HT1080 (cell line): ENCODE measurements around the gene MRPL55. TPM values are rescaled to one million over a fixed set of nuclear protein-coding genes. Genes with fewer than 3 reads are reported as not detected.

ENCODE experiments used
- DNase-seq: peaks from one replicate; pipeline ENCODE4 v3.0.0-alpha.2; 2015; ENCODE audit warnings: low read depth
- small RNA-seq: library from RNA; depleted of rRNA; stranded (forward); fragments of <200 nt; gene quantifications from one replicate; pipeline ENCODE3, GENCODE V24; 2014
- total RNA-seq: library from RNA; depleted of rRNA; stranded (reverse); fragments of >200 nt; shearing (Covaris generic); gene quantifications from 2 replicates; pipeline ENCODE4 v1.2.3, GENCODE V29; 2014; rRNA removed

MRPL55 gene
- total RNA-seq, 1 experiment from 2014 or later = 53.8 TPM

DNA sequence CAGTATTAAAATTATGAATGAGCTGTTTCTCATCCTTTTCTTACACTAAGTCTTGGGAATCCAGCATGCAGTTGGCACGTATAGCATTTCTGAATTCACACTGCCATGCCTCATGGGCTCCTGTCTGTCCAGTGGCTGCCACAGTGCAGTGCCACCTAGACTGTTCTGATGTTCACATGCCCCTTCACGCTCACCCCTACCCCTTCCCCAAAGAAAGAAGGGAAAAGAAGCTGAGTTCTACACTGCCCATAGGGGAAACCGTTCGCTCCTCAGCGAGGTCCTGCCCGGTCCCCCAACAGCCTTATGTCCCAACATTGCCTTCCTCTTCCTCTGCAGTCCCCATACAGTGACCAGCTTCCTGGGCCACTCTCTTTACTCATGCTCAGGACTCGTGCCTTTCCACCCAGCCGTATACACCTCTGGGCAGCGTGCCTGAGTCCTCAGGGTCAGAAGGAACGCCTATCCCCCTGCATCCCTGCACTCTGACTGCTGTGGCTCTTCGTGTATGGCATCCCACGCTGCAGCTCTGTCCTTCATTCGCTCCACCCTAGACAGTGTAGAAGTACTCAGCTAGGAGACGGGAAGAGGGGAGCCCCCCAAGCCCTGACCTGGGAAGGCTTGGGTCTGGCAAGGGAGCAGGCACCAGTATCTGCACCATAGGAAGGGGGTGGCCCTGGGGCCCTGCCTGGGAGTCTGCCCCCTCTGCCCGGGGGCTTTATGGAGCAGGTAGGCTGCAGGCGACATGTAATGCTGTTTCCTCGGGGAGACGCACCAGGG, 50.7 kb downstream of the MRPL55 start:
- no peak for DNase-seq

Small RNA genes lying within 50 kb of the gene (small RNA-seq; reads per million reads assigned to genes)
- gene AL359510.1 = not detected

Other genes with a start within 250 kb of the MRPL55 start
- 0.33 and 0.68 TPM in 2 replicates for gene WNT9A, start 161.4 kb downstream of the MRPL55 start, total RNA-seq
- gene WNT3A, start 102.3 kb downstream of the MRPL55 start, total RNA-seq = not detected in 2 replicates
- 240 and 355 TPM in 2 replicates for gene ARF1, start 26.6 kb downstream of the MRPL55 start, total RNA-seq
- gene C1orf35, start 6.0 kb downstream of the MRPL55 start, total RNA-seq = 18.5 and 19.7 TPM in 2 replicates
- 208 and 294 TPM in 2 replicates for gene GUK1, start 31.0 kb upstream of the MRPL55 start, total RNA-seq
- gene GJC2, start 40.6 kb upstream of the MRPL55 start, total RNA-seq = 0.10 and 0.31 TPM in 2 replicates
- 6.1 and 8.4 TPM in 2 replicates for gene IBA57, start 56.5 kb upstream of the MRPL55 start, total RNA-seq
- gene OBSCN, start 98.7 kb upstream of the MRPL55 start, total RNA-seq = 0.66 and 2.3 TPM in 2 replicates